GM23338 (cell line): ENCODE measurements around the gene PAQR9. TPM values are rescaled to one million over a fixed set of nuclear protein-coding genes. Genes with fewer than 3 reads are reported as not detected.

Experiments
- ATAC-seq: fragments of 200-7000 bp; cut with Tn5 transposase; 3 replicates; pipeline ENCODE4 v1.9.1; 2020
- DNase-seq: peaks from one replicate; pipeline ENCODE4 v3.0.0-alpha.2; 2015; ENCODE audit warnings: low spot score
- H2AFZ ChIP-seq: fragments of 200-600 bp; sonication (generic); 2 replicates; pipeline ENCODE4 v1.8.0; 2016; ENCODE audit warnings: antibody characterized with exemption, mild to moderate bottlenecking, moderate library complexity
- H3F3A ChIP-seq: fragments of 200-600 bp; sonication (generic); replicated peaks from 2 replicates; pipeline ENCODE4 v1.8.0; 2017; ENCODE audit warnings: antibody characterized with exemption, mixed run types, low read depth
- H3K27ac ChIP-seq: fragments of 200-600 bp; sonication (generic); 2 replicates; pipeline ENCODE4 v1.6.1; 2016; ENCODE audit warnings: low read depth
- H3K27me3 ChIP-seq: fragments of 200-600 bp; sonication (generic); 2 replicates; pipeline ENCODE4 v1.8.0; 2016; ENCODE audit warnings: mild to moderate bottlenecking, mixed run types, moderate library complexity; ENCODE audit not compliant: insufficient read depth
- H3K36me3 ChIP-seq: fragments of 200-600 bp; sonication (generic); 2 replicates; pipeline ENCODE4 v1.8.0; 2016; ENCODE audit warnings: mild to moderate bottlenecking; ENCODE audit not compliant: insufficient read depth
- H3K4me1 ChIP-seq: fragments of 200-600 bp; sonication (generic); 2 replicates; pipeline ENCODE4 v1.8.0; 2016; ENCODE audit warnings: mild to moderate bottlenecking, moderate library complexity; ENCODE audit not compliant: insufficient read depth
- H3K4me2 ChIP-seq: fragments of 200-600 bp; sonication (generic); 2 replicates; pipeline ENCODE4 v1.7.1; 2017; ENCODE audit warnings: mixed run types
- H3K4me3 ChIP-seq: fragments of 200-600 bp; sonication (generic); 2 replicates; pipeline ENCODE4 v1.6.1; 2016; ENCODE audit warnings: mixed run types
- H3K79me2 ChIP-seq: fragments of 200-600 bp; sonication (generic); replicated peaks from 2 replicates; pipeline ENCODE4 v1.8.0; 2017; ENCODE audit warnings: mild to moderate bottlenecking; ENCODE audit not compliant: insufficient read depth
- H3K9me2 ChIP-seq: fragments of 200-600 bp; sonication (generic); 2 replicates; pipeline ENCODE4 v1.8.0; 2017; ENCODE audit not compliant: insufficient read depth
- H4K20me1 ChIP-seq: fragments of 200-600 bp; sonication (generic); replicated peaks from 2 replicates; pipeline ENCODE4 v1.8.0; 2017; ENCODE audit warnings: mild to moderate bottlenecking; ENCODE audit not compliant: insufficient read depth
- H3K27ac Mint-ChIP-seq: 2 replicates; pipeline ENCODE4 v1.8.0; 2020; ENCODE audit warnings: inconsistent platforms, mild to moderate bottlenecking, moderate library complexity, mixed read lengths
- H3K27me3 Mint-ChIP-seq: 3 replicates; pipeline ENCODE4 v1.8.0; 2022; ENCODE audit warnings: low read depth, mild to moderate bottlenecking, moderate library complexity, mixed read lengths, inconsistent platforms; ENCODE audit not compliant: insufficient read depth, poor library complexity
- H3K36me3 Mint-ChIP-seq: 3 replicates; pipeline ENCODE4 v1.8.0; 2021; ENCODE audit warnings: low read depth, mild to moderate bottlenecking, inconsistent platforms, moderate library complexity, mixed read lengths
- H3K4me1 Mint-ChIP-seq: 3 replicates; pipeline ENCODE4 v1.8.0; 2020; ENCODE audit warnings: mild to moderate bottlenecking, inconsistent platforms, mixed read lengths
- H3K4me3 Mint-ChIP-seq: 3 replicates; pipeline ENCODE4 v1.8.0; 2021; ENCODE audit warnings: moderate library complexity, mild to moderate bottlenecking, inconsistent platforms, mixed read lengths
- H3K9me3 Mint-ChIP-seq: 3 replicates; pipeline ENCODE4 v1.8.0; 2020; ENCODE audit warnings: moderate library complexity, mild to moderate bottlenecking, inconsistent platforms, mixed read lengths
- EZH2 ChIP-seq: fragments of 200-600 bp; sonication (generic); IDR thresholded peaks from one replicate; pipeline ENCODE4 v1.8.0; 2017; ENCODE audit warnings: antibody characterized with exemption, mild to moderate bottlenecking, low read depth; ENCODE audit not compliant: unreplicated experiment
- EZH2phosphoT487 ChIP-seq: fragments of 200-600 bp; sonication (generic); IDR thresholded peaks from one replicate; pipeline ENCODE4 v1.8.1; 2018; ENCODE audit warnings: antibody characterized with exemption; ENCODE audit not compliant: unreplicated experiment
- JUNB ChIP-seq: IDR thresholded peaks from one replicate; pipeline ENCODE4 v1.6.1; 2016; ENCODE audit warnings: antibody characterized with exemption; ENCODE audit not compliant: unreplicated experiment
- POLR2AphosphoS5 ChIP-seq: IDR thresholded peaks from 2 replicates; pipeline ENCODE4 v1.6.1; 2016; ENCODE audit warnings: antibody characterized with exemption, low read depth
- STAT1 ChIP-seq: IDR thresholded peaks from one replicate; pipeline ENCODE4 v1.6.1; 2016; ENCODE audit warnings: antibody characterized with exemption; ENCODE audit not compliant: unreplicated experiment
- ZNF331 ChIP-seq: fragments of 250-450 bp; sonication (Bioruptor Pico); IDR thresholded peaks from 2 replicates; pipeline ENCODE4 v1.5.0; 2020; ENCODE audit warnings: low read depth, mild to moderate bottlenecking, moderate library complexity
- polyA plus RNA-seq: library from polyadenylated mRNA; unstranded; fragments of >200 nt; fragmentation: Nextera tagmentation; extraction: Ambion mirVana; gene quantifications from 2 replicates; pipeline ENCODE4 v1.2.1, GENCODE V29; 2016
- total RNA-seq: library from RNA; depleted of rRNA; stranded (reverse); fragments of >200 nt; shearing (Covaris generic); gene quantifications from 2 replicates; pipeline ENCODE4 v1.2.3, GENCODE V29; 2014
- TF ChIP-seq, protein P1 (sequence below), 2 experiments: fragments of 200-600 bp in 1 of 2; sonication (generic) in 1 of 2; conservative IDR thresholded peaks; 2 replicates each; pipeline versions ENCODE4 v1.5.1 to v1.6.1; 2016 to 2017; ENCODE audit warnings: antibody characterized with exemption in 2 of 2, low read depth in 2 of 2, mild to moderate bottlenecking in 2 of 2, moderate library complexity in 1 of 2
- TF ChIP-seq, protein P2 (sequence below): IDR thresholded peaks from 2 replicates; pipeline ENCODE4 v1.6.1; 2016; ENCODE audit warnings: antibody characterized with exemption
- TF ChIP-seq, protein P3 (sequence below): fragments of 250-450 bp; sonication (Bioruptor Pico); IDR thresholded peaks from 2 replicates; pipeline ENCODE4 v1.5.0; 2020; ENCODE audit warnings: mild to moderate bottlenecking, moderate library complexity

Gene PAQR9
- total and polyA plus RNA-seq, 2 experiments from 2014 or later, result 2.0 to 2.3 TPM

DNA sequence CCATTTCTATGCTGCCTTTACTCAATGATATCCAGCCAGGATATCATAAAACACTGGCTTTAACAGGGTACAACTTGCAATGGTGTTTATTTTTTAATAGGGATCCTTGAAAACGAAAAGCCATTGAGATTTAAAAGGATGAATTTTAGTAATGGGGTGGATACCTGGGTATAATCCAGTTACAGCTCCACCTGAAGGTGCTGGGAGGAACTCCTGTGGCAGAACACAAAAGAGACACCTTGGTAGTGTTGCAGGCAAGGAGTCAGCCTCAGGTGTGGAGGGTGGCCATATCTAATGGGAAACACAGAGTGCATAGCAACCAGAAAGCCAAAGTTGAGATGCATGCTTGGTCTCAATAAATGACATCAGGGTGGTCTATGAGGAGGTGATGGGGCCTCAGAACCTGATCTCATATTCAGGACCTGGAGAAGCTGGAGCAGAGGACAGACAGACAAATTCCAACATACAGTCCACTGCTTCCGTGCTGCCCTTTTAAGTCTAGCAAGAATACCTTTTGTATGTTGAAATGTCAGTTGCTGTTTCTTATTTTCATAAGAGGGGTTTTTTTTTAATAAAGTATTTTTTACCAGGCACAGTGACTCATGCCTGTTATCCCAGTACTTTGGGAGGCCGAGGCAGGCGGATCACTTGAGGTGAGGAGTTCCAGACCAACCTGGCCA lies 12.0 kb upstream of the PAQR9 start:
- Mint-ChIP-seq H3K27ac (peak overlapping the region; percentile 41; the same call in 1 of the 2 replicates), H3K27me3 (peaks cover 7% of the 10 kb centered on the region), H3K4me1 (peaks cover 5% of the 10 kb centered on the region; the same call in 1 of the 3 replicates), H3K36me3 (no peaks in the 10 kb centered on the region), H3K4me3 (no peak overlapping the region), H3K9me3 (no peaks in the 10 kb centered on the region)
- TF ChIP-seq STAT1 (no peak), EZH2phosphoT487 (no peak), ZNF331 (CRISPR knock-in tag) (no peak), POLR2AphosphoS5 (no peak), JUNB (no peak), EZH2 (no peak)
- TF ChIP-seq, protein P1, sequence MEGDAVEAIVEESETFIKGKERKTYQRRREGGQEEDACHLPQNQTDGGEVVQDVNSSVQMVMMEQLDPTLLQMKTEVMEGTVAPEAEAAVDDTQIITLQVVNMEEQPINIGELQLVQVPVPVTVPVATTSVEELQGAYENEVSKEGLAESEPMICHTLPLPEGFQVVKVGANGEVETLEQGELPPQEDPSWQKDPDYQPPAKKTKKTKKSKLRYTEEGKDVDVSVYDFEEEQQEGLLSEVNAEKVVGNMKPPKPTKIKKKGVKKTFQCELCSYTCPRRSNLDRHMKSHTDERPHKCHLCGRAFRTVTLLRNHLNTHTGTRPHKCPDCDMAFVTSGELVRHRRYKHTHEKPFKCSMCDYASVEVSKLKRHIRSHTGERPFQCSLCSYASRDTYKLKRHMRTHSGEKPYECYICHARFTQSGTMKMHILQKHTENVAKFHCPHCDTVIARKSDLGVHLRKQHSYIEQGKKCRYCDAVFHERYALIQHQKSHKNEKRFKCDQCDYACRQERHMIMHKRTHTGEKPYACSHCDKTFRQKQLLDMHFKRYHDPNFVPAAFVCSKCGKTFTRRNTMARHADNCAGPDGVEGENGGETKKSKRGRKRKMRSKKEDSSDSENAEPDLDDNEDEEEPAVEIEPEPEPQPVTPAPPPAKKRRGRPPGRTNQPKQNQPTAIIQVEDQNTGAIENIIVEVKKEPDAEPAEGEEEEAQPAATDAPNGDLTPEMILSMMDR (conservative IDR thresholded peaks at IDR 0.05; ENCODE audit: low read depth in 2 of 2), result peak; percentile 61 to 63
- TF ChIP-seq, protein P2, sequence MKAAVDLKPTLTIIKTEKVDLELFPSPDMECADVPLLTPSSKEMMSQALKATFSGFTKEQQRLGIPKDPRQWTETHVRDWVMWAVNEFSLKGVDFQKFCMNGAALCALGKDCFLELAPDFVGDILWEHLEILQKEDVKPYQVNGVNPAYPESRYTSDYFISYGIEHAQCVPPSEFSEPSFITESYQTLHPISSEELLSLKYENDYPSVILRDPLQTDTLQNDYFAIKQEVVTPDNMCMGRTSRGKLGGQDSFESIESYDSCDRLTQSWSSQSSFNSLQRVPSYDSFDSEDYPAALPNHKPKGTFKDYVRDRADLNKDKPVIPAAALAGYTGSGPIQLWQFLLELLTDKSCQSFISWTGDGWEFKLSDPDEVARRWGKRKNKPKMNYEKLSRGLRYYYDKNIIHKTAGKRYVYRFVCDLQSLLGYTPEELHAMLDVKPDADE, result no peak
- TF ChIP-seq, protein P3, sequence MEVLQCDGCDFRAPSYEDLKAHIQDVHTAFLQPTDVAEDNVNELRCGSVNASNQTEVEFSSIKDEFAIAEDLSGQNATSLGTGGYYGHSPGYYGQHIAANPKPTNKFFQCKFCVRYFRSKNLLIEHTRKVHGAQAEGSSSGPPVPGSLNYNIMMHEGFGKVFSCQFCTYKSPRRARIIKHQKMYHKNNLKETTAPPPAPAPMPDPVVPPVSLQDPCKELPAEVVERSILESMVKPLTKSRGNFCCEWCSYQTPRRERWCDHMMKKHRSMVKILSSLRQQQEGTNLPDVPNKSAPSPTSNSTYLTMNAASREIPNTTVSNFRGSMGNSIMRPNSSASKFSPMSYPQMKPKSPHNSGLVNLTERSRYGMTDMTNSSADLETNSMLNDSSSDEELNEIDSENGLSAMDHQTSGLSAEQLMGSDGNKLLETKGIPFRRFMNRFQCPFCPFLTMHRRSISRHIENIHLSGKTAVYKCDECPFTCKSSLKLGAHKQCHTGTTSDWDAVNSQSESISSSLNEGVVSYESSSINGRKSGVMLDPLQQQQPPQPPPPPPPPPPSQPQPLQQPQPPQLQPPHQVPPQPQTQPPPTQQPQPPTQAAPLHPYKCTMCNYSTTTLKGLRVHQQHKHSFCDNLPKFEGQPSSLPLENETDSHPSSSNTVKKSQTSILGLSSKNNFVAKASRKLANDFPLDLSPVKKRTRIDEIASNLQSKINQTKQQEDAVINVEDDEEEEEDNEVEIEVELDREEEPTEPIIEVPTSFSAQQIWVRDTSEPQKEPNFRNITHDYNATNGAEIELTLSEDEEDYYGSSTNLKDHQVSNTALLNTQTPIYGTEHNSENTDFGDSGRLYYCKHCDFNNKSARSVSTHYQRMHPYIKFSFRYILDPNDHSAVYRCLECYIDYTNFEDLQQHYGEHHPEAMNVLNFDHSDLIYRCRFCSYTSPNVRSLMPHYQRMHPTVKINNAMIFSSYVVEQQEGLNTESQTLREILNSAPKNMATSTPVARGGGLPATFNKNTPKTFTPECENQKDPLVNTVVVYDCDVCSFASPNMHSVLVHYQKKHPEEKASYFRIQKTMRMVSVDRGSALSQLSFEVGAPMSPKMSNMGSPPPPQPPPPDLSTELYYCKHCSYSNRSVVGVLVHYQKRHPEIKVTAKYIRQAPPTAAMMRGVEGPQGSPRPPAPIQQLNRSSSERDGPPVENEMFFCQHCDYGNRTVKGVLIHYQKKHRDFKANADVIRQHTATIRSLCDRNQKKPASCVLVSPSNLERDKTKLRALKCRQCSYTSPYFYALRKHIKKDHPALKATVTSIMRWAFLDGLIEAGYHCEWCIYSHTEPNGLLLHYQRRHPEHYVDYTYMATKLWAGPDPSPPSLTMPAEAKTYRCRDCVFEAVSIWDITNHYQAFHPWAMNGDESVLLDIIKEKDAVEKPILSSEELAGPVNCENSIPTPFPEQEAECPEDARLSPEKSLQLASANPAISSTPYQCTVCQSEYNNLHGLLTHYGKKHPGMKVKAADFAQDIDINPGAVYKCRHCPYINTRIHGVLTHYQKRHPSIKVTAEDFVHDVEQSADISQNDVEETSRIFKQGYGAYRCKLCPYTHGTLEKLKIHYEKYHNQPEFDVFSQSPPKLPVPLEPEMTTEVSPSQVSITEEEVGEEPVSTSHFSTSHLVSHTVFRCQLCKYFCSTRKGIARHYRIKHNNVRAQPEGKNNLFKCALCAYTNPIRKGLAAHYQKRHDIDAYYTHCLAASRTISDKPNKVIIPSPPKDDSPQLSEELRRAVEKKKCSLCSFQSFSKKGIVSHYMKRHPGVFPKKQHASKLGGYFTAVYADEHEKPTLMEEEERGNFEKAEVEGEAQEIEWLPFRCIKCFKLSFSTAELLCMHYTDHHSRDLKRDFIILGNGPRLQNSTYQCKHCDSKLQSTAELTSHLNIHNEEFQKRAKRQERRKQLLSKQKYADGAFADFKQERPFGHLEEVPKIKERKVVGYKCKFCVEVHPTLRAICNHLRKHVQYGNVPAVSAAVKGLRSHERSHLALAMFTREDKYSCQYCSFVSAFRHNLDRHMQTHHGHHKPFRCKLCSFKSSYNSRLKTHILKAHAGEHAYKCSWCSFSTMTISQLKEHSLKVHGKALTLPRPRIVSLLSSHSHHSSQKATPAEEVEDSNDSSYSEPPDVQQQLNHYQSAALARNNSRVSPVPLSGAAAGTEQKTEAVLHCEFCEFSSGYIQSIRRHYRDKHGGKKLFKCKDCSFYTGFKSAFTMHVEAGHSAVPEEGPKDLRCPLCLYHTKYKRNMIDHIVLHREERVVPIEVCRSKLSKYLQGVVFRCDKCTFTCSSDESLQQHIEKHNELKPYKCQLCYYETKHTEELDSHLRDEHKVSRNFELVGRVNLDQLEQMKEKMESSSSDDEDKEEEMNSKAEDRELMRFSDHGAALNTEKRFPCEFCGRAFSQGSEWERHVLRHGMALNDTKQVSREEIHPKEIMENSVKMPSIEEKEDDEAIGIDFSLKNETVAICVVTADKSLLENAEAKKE (CRISPR knock-in tag), result no peak
- no peaks in the 10 kb centered on the region for H3F3A ChIP-seq
- H3K4me2 ChIP-seq, result no peak overlapping the region
- H3K79me2 ChIP-seq, result no peaks in the 10 kb centered on the region
- H3K9me2 ChIP-seq, result no peaks in the 10 kb centered on the region
- H3K4me1 ChIP-seq, result no peaks in the 10 kb centered on the region
- no peak overlapping the region for H2AFZ ChIP-seq
- H3K27me3 ChIP-seq, result no peaks in the 10 kb centered on the region
- H4K20me1 ChIP-seq, result no peaks in the 10 kb centered on the region
- ATAC-seq, result peak; percentile 93
- no peak overlapping the region for H3K4me3 ChIP-seq
- peak; percentile 64 for DNase-seq
- no peaks in the 10 kb centered on the region for H3K36me3 ChIP-seq
- no peak overlapping the region for H3K27ac ChIP-seq
